Trophoblast cell (in vitro differentiated cells and primary cell): ENCODE results near the gene GALNT18.

Source experiments
- DNase-seq, 2 donors: peaks; one replicate each; pipeline ENCODE4 v3.0.0-alpha.2; 2016
- H2AFZ ChIP-seq: 2 replicates; pipeline ENCODE4 v1.6.1; 2013; ENCODE audit warnings: low read length, moderate library complexity, mild to moderate bottlenecking; ENCODE audit not compliant: insufficient read depth, poor library complexity
- H2AK5ac ChIP-seq: 2 replicates; pipeline ENCODE4 v1.6.1; 2013; ENCODE audit warnings: mild to moderate bottlenecking, low read length
- H2BK120ac ChIP-seq: 2 replicates; pipeline ENCODE4 v1.6.1; 2013; ENCODE audit warnings: low read length, mild to moderate bottlenecking, moderate library complexity; ENCODE audit not compliant: insufficient read depth, poor library complexity
- H2BK12ac ChIP-seq: 2 replicates; pipeline ENCODE4 v1.6.1; 2013; ENCODE audit warnings: mild to moderate bottlenecking, low read length, moderate library complexity
- H2BK5ac ChIP-seq: 2 replicates; pipeline ENCODE4 v1.6.1; 2013; ENCODE audit warnings: low read length, low read depth, moderate library complexity, mild to moderate bottlenecking; ENCODE audit not compliant: poor library complexity
- H3K14ac ChIP-seq: 2 replicates; pipeline ENCODE4 v1.6.1; 2013; ENCODE audit warnings: mild to moderate bottlenecking, low read length
- H3K18ac ChIP-seq: 2 replicates; pipeline ENCODE4 v1.6.1; 2013; ENCODE audit warnings: mild to moderate bottlenecking, low read length
- H3K23ac ChIP-seq: 2 replicates; pipeline ENCODE4 v1.6.1; 2013; ENCODE audit warnings: low read length
- H3K27ac ChIP-seq: 2 replicates; pipeline ENCODE4 v1.5.1; 2013; ENCODE audit warnings: low read depth, mild to moderate bottlenecking, inconsistent platforms, low read length, moderate library complexity
- H3K27me3 ChIP-seq: 2 replicates; pipeline ENCODE4 v1.6.1; 2013; ENCODE audit warnings: inconsistent platforms, mild to moderate bottlenecking, low read length, moderate library complexity; ENCODE audit not compliant: insufficient read depth
- H3K36me3 ChIP-seq, 2 experiments: 1 replicate in 1 of 2; 2 replicates in 1 of 2; pipeline ENCODE4 v1.6.1; 2013; ENCODE audit warnings: low read length in 2 of 2, mild to moderate bottlenecking in 2 of 2, moderate library complexity in 1 of 2; ENCODE audit not compliant: insufficient read depth in 2 of 2, control insufficient read depth in 1 of 2
- H3K4ac ChIP-seq: 2 replicates; pipeline ENCODE4 v1.6.1; 2013; ENCODE audit warnings: low read depth, mild to moderate bottlenecking, low read length, moderate library complexity
- H3K4me1 ChIP-seq, 2 experiments: 1 replicate in 1 of 2; 2 replicates in 1 of 2; pipeline ENCODE4 v1.6.1; 2013; ENCODE audit warnings: low read length in 2 of 2, mild to moderate bottlenecking in 2 of 2, moderate library complexity in 1 of 2; ENCODE audit not compliant: insufficient read depth in 2 of 2, control insufficient read depth in 1 of 2
- H3K4me2 ChIP-seq: 2 replicates; pipeline ENCODE4 v1.6.1; 2013; ENCODE audit warnings: inconsistent platforms, mild to moderate bottlenecking, low read length, moderate library complexity
- H3K4me3 ChIP-seq: 2 replicates; pipeline ENCODE4 v1.5.1; 2013; ENCODE audit warnings: mild to moderate bottlenecking, low read depth, low read length, inconsistent platforms
- H3K79me1 ChIP-seq: one replicate; pipeline ENCODE4 v1.6.1; 2013; ENCODE audit warnings: low read length
- H3K79me2 ChIP-seq: 2 replicates; pipeline ENCODE4 v1.6.1; 2013; ENCODE audit warnings: low read length, mild to moderate bottlenecking; ENCODE audit not compliant: control insufficient read depth, insufficient read depth, poor library complexity
- H3K9ac ChIP-seq: 2 replicates; pipeline ENCODE4 v1.6.1; 2013; ENCODE audit warnings: mild to moderate bottlenecking, low read length
- H3K9me3 ChIP-seq: 2 replicates; pipeline ENCODE4 v1.6.1; 2013; ENCODE audit warnings: low read depth, mild to moderate bottlenecking, control low read depth, inconsistent platforms, low read length; ENCODE audit not compliant: insufficient read depth
- H4K12ac ChIP-seq: 2 replicates; pipeline ENCODE4 v1.6.1; 2013; ENCODE audit warnings: low read depth, mild to moderate bottlenecking, low read length, moderate library complexity
- H4K8ac ChIP-seq: 2 replicates; pipeline ENCODE4 v1.6.1; 2013; ENCODE audit warnings: low read depth, mild to moderate bottlenecking, low read length, moderate library complexity
- H4K91ac ChIP-seq: one replicate; pipeline ENCODE4 v1.6.1; 2013; ENCODE audit warnings: low read depth, mild to moderate bottlenecking, low read length, moderate library complexity
- WGBS: extraction: QIAGEN DNeasy Blood & Tissue Kit; methylation state at CpG from one replicate; pipeline ENCODE4 v1.1.7; 2013; ENCODE audit warnings: missing lambda C conversion rate; ENCODE audit not compliant: insufficient read length, insufficient coverage; ENCODE audit errors: extremely low coverage; 5-methylcytosine and 5-hydroxymethylcytosine counted together

The GALNT18 gene

GRCh38 chr11:11420899-11421285, 200.9 kb downstream of the GALNT18 start:
- Histone ChIP-seq H3K27me3 (no peaks in the 10 kb centered on the region), H3K9me3 (peaks cover 2% of the 10 kb centered on the region), H2BK120ac (no peak overlapping the region), H4K8ac (no peak overlapping the region), H2BK5ac (no peak overlapping the region), H3K14ac (no peak overlapping the region), H3K27ac (no peak overlapping the region), H3K18ac (no peak overlapping the region), H4K91ac (no peak overlapping the region), H3K4ac (no peak overlapping the region), H3K23ac (no peak overlapping the region), H3K4me3 (no peak overlapping the region), H3K4me1 (peaks cover 11 to 13% of the 10 kb centered on the region in 2 experiments), H2AFZ (no peak overlapping the region), H3K9ac (no peak overlapping the region), H4K12ac (no peak overlapping the region), H3K4me2 (no peak overlapping the region), H3K79me2 (no peaks in the 10 kb centered on the region), H3K79me1 (peaks cover 2% of the 10 kb centered on the region), H3K36me3 (no peaks in the 10 kb centered on the region), H2AK5ac (no peak overlapping the region), H2BK12ac (no peak overlapping the region)
- DNase-seq, result no peak
- WGBS, result no CpG with 5 or more reads among the region's 5 CpGs

GRCh38 chr11:11420191-11420898, 201.5 kb downstream of the GALNT18 start:
- no peaks in the 10 kb centered on the region for H3K27me3 ChIP-seq
- no peak overlapping the region for H3K18ac ChIP-seq
- no peak overlapping the region for H3K9ac ChIP-seq
- peaks cover 10 to 16% of the 10 kb centered on the region in 2 experiments for H3K4me1 ChIP-seq
- no peak overlapping the region for H4K12ac ChIP-seq
- no peak overlapping the region for H3K27ac ChIP-seq
- H3K36me3 ChIP-seq, result no peaks in the 10 kb centered on the region
- H2BK120ac ChIP-seq, result no peak overlapping the region
- no peak overlapping the region for H3K4ac ChIP-seq
- no peaks in the 10 kb centered on the region for H3K79me2 ChIP-seq
- no peak overlapping the region for H4K8ac ChIP-seq
- H3K9me3 ChIP-seq, result peaks cover 2% of the 10 kb centered on the region
- no CpG with 5 or more reads among the region's 4 CpGs for WGBS
- no peak for DNase-seq
- no peak overlapping the region for H2BK12ac ChIP-seq
- no peak overlapping the region for H3K4me3 ChIP-seq
- no peak overlapping the region for H3K14ac ChIP-seq
- H2AK5ac ChIP-seq, result no peak overlapping the region
- no peak overlapping the region for H3K4me2 ChIP-seq
- no peak overlapping the region for H2BK5ac ChIP-seq
- H4K91ac ChIP-seq, result no peak overlapping the region
- H2AFZ ChIP-seq, result no peak overlapping the region
- H3K23ac ChIP-seq, result no peak overlapping the region
- peaks cover 6% of the 10 kb centered on the region for H3K79me1 ChIP-seq

DNA sequence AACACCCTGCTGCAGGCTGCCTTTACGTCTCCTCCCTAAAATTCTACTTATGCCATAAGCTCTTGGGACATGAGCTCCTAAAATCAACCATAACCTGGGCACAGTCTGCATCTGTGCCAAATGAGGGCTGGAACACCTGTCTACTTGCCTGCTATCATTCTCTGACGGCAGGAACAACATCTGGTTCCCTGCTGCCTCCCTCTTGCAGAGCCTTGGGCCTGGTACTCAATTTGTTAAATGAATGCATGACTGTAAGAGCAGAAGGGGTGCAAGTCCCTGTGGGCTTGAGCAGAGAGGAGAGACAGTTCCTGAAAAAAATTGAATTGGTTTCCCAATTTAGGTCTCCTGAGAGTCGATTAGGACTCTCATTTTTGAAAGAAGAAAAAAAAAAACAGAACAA, 202.1 kb downstream of the GALNT18 start:
- Histone ChIP-seq H3K4me2 (no peak overlapping the region), H2BK5ac (no peak overlapping the region), H4K8ac (no peak overlapping the region), H4K91ac (no peak overlapping the region), H4K12ac (no peak overlapping the region), H3K79me2 (no peaks in the 10 kb centered on the region), H3K14ac (no peak overlapping the region), H3K23ac (no peak overlapping the region), H3K18ac (no peak overlapping the region), H3K27ac (no peak overlapping the region), H2AFZ (no peak overlapping the region), H2AK5ac (no peak overlapping the region), H3K4me1 (peaks cover 10 to 16% of the 10 kb centered on the region in 2 experiments), H3K4me3 (no peak overlapping the region), H2BK120ac (no peak overlapping the region), H3K36me3 (no peaks in the 10 kb centered on the region), H3K4ac (no peak overlapping the region), H3K79me1 (peaks cover 6% of the 10 kb centered on the region), H3K9me3 (peaks cover 4% of the 10 kb centered on the region), H3K9ac (no peak overlapping the region), H3K27me3 (no peaks in the 10 kb centered on the region), H2BK12ac (no peak overlapping the region)
- DNase-seq, result no peak
- no CpG with 5 or more reads among the region's 3 CpGs for WGBS

DNA sequence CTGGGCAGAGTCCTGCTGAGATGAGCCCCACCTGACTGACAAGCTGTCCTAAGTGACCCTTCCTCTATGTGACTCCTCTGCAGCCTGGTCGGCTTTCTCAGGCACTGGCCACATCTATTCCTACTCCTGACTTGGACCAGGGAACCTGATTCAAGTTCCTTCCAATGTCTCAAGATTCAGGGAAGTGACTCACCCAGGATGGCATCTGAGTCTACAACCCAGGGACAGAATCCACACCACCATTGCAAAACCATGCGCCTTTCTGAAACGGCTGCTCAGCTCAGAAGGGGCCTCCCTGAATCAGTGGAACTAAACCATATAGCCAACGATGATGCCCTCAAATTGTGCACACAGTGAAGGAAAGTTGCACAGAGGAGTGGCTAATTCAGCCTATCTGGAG, 204.9 kb downstream of the GALNT18 start:
- H3K23ac ChIP-seq, result no peak overlapping the region
- no peak overlapping the region for H3K18ac ChIP-seq
- H3K14ac ChIP-seq, result no peak overlapping the region
- no peaks in the 10 kb centered on the region for H3K27me3 ChIP-seq
- no peak overlapping the region for H2BK120ac ChIP-seq
- H4K91ac ChIP-seq, result no peak overlapping the region
- H3K27ac ChIP-seq, result no peak overlapping the region
- no peak overlapping the region for H3K4me2 ChIP-seq
- no peaks in the 10 kb centered on the region for H3K36me3 ChIP-seq
- H3K4ac ChIP-seq, result no peak overlapping the region
- no peak overlapping the region for H2BK5ac ChIP-seq
- H2AFZ ChIP-seq, result no peak overlapping the region
- no peak overlapping the region for H3K4me3 ChIP-seq
- no peak overlapping the region for H4K8ac ChIP-seq
- WGBS, result no CpG with 5 or more reads among the region's 4 CpGs
- no peak overlapping the region for H2AK5ac ChIP-seq
- no peak overlapping the region for H2BK12ac ChIP-seq
- H3K79me2 ChIP-seq, result no peaks in the 10 kb centered on the region
- H3K9me3 ChIP-seq, result peaks cover 2% of the 10 kb centered on the region
- peaks cover 17 to 22% of the 10 kb centered on the region in 2 experiments for H3K4me1 ChIP-seq
- H3K9ac ChIP-seq, result no peak overlapping the region
- peak; percentile 42 to 73 for DNase-seq
- no peak overlapping the region for H4K12ac ChIP-seq
- H3K79me1 ChIP-seq, result peaks cover 6% of the 10 kb centered on the region
